Upper lobe of left lung (tissue), 6 donors: ENCODE measurements around the gene SLC25A11. TPM values are rescaled to one million over a fixed set of nuclear protein-coding genes. Genes with fewer than 3 reads are reported as not detected.

ENCODE experiments used
- ATAC-seq, 2 donors: fragments of 200-7000 bp; cut with Tn5 transposase; one replicate each; pipeline ENCODE4 v1.9.1; 2022; ENCODE audit warnings: mild to moderate bottlenecking in 2 of 2, moderate library complexity in 2 of 2; ENCODE audit not compliant: low FRiP score in 2 of 2
- DNase-seq, 2 donors: peaks; one replicate each; pipeline ENCODE4 v3.0.0-alpha.2; 2019 to 2020
- H3K27ac ChIP-seq, 4 donors: fragments of 200-600 bp; sonication (generic); one replicate each; pipeline ENCODE4 v1.5.1; 2016 to 2019
- H3K27me3 ChIP-seq, 4 donors: fragments of 200-600 bp; sonication (generic); one replicate each; pipeline ENCODE4 v1.5.1; 2017 to 2019
- H3K36me3 ChIP-seq, 4 donors: fragments of 200-600 bp; sonication (generic); one replicate each; pipeline ENCODE4 v1.5.1; 2016 to 2019
- H3K4me1 ChIP-seq, 4 donors: fragments of 200-600 bp; sonication (generic); one replicate each; pipeline ENCODE4 v1.5.1; 2018 to 2019
- H3K4me3 ChIP-seq, 4 donors: fragments of 200-600 bp; sonication (generic); one replicate each; pipeline ENCODE4 v1.5.1; 2017 to 2019; ENCODE audit warnings: mild to moderate bottlenecking in 2 of 4, moderate library complexity in 1 of 4
- H3K9me3 ChIP-seq, 4 donors: fragments of 200-600 bp; sonication (generic); one replicate each; pipeline ENCODE4 v1.5.1; 2018 to 2019
- EP300 ChIP-seq, 4 donors: sonication (generic); formaldehyde crosslinking; IDR thresholded peaks; one replicate each; pipeline ENCODE4 v1.5.1; 2017; ENCODE audit warnings: antibody characterized with exemption in 4 of 4, control low read depth in 2 of 4
- POLR2A ChIP-seq, 4 donors: fragments of 450-650 bp; IDR thresholded peaks; one replicate each; pipeline ENCODE4 v1.5.1; 2016 to 2017; ENCODE audit warnings: antibody characterized with exemption in 4 of 4, mild to moderate bottlenecking in 2 of 4
- POLR2AphosphoS5 ChIP-seq, 2 donors: sonication (generic); formaldehyde crosslinking; IDR thresholded peaks; one replicate each; pipeline ENCODE4 v1.5.1; 2017; ENCODE audit warnings: antibody characterized with exemption in 2 of 2
- WGBS, 2 donors: methylation state at CpG; one replicate each; pipeline ENCODE4 v1.1.5; 2017 to 2018; 5-methylcytosine and 5-hydroxymethylcytosine counted together
- total RNA-seq, 6 donors: library from RNA; depleted of rRNA in 4 of 6; stranded (reverse); fragments of >200 nt in 4 of 6; gene quantifications; one replicate each; pipeline versions ENCODE4 v1.1.0 to v1.2.1, GENCODE V29; 2016 to 2021
- TF ChIP-seq, protein P1 (sequence below), 6 experiments: fragments of 450-650 bp in 4 of 6; fragments of 200-600 bp in 2 of 6; sonication (generic) in 2 of 6; IDR thresholded peaks; one replicate each; pipeline ENCODE4 v1.5.1; 2016 to 2019; ENCODE audit warnings: antibody characterized with exemption in 6 of 6
- donor health status: DM: no; HTN: no; CAD: no; lungs with moderate emphysema.
- donor health status: DM: no; HTN: yes; CAD: no; lungs with severe emphysema.

SLC25A11 gene
- total RNA-seq, 6 donors from 2014 or later: 37.5 to 69.2 (median 47.9) TPM

DNA sequence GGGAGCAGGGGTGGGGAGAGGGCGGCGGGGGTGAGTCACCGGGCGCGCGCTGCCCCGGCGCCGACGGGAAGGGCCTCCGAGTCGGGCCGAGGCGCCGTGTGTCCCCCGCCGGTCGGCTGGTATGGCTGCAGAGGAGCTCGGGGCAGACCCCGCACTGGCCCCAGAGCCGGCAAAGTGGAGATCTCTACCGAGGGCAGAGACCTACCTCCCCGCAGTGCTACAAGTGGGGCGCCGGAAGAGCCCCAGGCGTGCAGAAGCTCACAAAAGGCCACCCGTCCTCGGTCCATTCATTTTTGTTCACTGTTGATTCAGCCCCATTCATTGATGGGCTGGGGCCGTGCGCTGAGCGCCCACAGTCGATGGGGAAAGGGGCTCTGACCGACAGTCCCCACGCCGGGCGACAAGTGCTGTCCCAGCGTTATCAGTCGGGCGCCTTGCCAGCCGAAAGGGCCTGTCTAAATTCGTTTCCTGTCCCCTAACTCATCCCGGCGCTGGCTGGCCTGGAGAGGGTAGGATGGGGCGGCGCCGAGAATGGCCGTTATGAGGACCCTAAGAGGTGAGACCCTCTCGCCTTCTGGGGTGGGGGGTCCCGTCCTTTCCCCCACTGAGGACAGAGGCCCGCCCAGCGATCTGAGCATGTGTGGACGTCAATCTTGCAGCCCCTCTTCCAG is 10.4 kb upstream of the SLC25A11 start:
- peak overlapping the region; percentile 49 to 100 (median 96) for H3K4me3 ChIP-seq
- peak; percentile 19 to 58 for ATAC-seq
- peak; percentile 59 to 93 for DNase-seq
- no peaks in the 10 kb centered on the region for H3K9me3 ChIP-seq
- H3K4me1 ChIP-seq: peaks cover 27 to 39% (median 34%) of the 10 kb centered on the region in 4 donors
- H3K27ac ChIP-seq: peak overlapping the region; percentile 97 to 100 (median 98)
- TF ChIP-seq POLR2A (IDR thresholded peaks at IDR 0.05): no peak
- TF ChIP-seq POLR2AphosphoS5 (IDR thresholded peaks at IDR 0.05): no peak
- no peak for TF ChIP-seq EP300 (IDR thresholded peaks at IDR 0.05)
- TF ChIP-seq, protein P1, sequence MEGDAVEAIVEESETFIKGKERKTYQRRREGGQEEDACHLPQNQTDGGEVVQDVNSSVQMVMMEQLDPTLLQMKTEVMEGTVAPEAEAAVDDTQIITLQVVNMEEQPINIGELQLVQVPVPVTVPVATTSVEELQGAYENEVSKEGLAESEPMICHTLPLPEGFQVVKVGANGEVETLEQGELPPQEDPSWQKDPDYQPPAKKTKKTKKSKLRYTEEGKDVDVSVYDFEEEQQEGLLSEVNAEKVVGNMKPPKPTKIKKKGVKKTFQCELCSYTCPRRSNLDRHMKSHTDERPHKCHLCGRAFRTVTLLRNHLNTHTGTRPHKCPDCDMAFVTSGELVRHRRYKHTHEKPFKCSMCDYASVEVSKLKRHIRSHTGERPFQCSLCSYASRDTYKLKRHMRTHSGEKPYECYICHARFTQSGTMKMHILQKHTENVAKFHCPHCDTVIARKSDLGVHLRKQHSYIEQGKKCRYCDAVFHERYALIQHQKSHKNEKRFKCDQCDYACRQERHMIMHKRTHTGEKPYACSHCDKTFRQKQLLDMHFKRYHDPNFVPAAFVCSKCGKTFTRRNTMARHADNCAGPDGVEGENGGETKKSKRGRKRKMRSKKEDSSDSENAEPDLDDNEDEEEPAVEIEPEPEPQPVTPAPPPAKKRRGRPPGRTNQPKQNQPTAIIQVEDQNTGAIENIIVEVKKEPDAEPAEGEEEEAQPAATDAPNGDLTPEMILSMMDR (IDR thresholded peaks at IDR 0.05): no peak
- peaks cover 0 to 13% (median 10%) of the 10 kb centered on the region in 4 donors for H3K36me3 ChIP-seq
- 3 to 17% methylated on average over 7 to 38 of the region's 52 CpGs for WGBS, 2 donors
- H3K27me3 ChIP-seq: no peaks in the 10 kb centered on the region

GRCh38 chr17:4949321-4950074 is 9.7 kb upstream of the SLC25A11 start:
- no peaks in the 10 kb centered on the region for H3K27me3 ChIP-seq
- peak; percentile 89 to 94 for DNase-seq
- TF ChIP-seq POLR2A (IDR thresholded peaks at IDR 0.05): peak in 1 of 4 donors; percentile 55
- TF ChIP-seq EP300 (IDR thresholded peaks at IDR 0.05): no peak
- TF ChIP-seq POLR2AphosphoS5 (IDR thresholded peaks at IDR 0.05): peak; percentile 6 to 51
- TF ChIP-seq, protein P1 (IDR thresholded peaks at IDR 0.05): peak in 2 of 6 experiments; percentile 16 to 17
- H3K36me3 ChIP-seq: peaks cover 2 to 20% (median 15%) of the 10 kb centered on the region in 4 donors
- H3K9me3 ChIP-seq: no peaks in the 10 kb centered on the region
- WGBS, 2 donors: 0 to 3% methylated on average over 5 to 18 of the region's 75 CpGs
- ATAC-seq: peak; percentile 35 to 72
- H3K27ac ChIP-seq: peak overlapping the region; percentile 97 to 100 (median 98)
- H3K4me1 ChIP-seq: peaks cover 35 to 47% (median 41%) of the 10 kb centered on the region in 4 donors
- H3K4me3 ChIP-seq: peak overlapping the region; percentile 49 to 100 (median 96)

DNA sequence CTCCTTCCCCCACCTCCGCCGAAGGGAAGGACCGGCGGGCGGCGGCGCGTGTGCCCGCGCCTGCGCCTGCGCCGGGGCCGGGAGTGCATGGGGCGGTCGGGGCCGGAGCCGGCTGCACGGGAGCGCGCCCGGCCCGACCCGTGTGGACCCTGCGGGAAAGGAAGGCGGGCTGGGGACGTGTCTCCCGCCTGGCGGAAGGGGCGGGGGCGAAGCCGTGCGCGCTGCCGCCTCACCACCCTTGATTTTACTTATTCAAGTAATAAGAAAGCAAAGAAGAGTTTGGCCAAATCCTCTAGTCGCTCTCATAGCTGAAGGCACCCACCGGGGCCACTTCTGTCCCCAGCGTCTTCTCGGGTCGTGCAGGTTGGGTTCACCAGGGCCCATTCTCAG is 9.1 kb upstream of the SLC25A11 start:
- Histone ChIP-seq H3K27ac (peak overlapping the region; percentile 97 to 100 (median 98)), H3K9me3 (no peaks in the 10 kb centered on the region), H3K4me1 (peaks cover 40 to 52% (median 46%) of the 10 kb centered on the region in 4 donors), H3K36me3 (peaks cover 2 to 26% (median 20%) of the 10 kb centered on the region in 4 donors), H3K27me3 (no peaks in the 10 kb centered on the region), H3K4me3 (peak overlapping the region; percentile 49 to 100 (median 96))
- ATAC-seq: peak; percentile 87
- peak; percentile 88 to 97 for DNase-seq
- WGBS, 2 donors: 0 to 1% methylated on average over 29 to 38 of the region's 40 CpGs
- TF ChIP-seq POLR2A (IDR thresholded peaks at IDR 0.05) (peak in 3 of 4 donors; percentile 11 to 72 (median 38)), POLR2AphosphoS5 (IDR thresholded peaks at IDR 0.05) (peak in 1 of 2 donors; percentile 59), EP300 (IDR thresholded peaks at IDR 0.05) (no peak)
- TF ChIP-seq, protein P1 (IDR thresholded peaks at IDR 0.05): peak in 2 of 6 experiments; percentile 13 to 16

DNA sequence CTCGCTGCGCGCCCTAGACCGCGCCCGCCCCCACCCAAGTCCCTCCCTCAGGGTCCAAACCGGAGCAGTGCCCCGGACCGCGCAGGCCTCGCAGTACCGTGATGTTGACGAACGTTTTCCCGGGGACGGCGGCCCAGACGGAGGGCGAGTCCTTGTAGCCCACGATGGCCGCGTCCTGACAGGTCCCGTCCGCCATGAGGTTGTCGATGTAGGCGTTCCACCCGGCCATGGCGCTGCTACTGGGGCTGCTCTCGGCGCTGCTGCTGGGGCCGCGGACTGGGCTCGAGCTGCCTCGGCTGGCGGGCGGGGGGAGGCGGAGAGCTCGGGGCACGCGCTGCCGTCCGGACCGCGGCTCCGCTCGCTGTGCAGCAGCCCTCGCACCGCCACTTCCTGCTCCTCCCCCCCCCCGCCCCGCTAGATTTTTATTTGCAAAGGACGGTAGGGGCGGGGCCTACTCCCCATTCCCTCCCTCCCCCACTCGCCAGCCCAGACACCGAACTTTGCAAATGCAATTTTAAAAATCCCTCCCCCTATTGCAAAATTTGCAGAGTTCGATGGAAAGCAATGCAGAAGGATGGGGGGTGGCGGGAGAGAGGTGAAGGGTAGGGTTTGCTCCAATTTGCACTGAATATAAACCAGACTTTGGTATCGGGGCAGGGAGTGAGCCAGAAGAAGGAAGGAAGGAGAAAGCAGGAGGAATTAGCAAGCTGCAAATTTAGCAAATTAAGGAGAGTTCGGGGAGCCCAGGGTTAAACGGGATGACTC is 8.5 kb upstream of the SLC25A11 start, which contains the start of gene PFN1:
Gene PFN1, minus strand, starts transcription at position 365 of the 765 bp plus-strand sequence. Its CDS starts 136 bp downstream, at position 229.
- Histone ChIP-seq H3K4me3 (peak within 1 kb of the TSS; percentile 95 to 100 (median 97)), H3K27me3 (no peaks in the 10 kb centered on the region), H3K27ac (peak within 1 kb of the TSS; percentile 97 to 100 (median 98)), H3K4me1 (peaks cover 44 to 58% (median 51%) of the 10 kb centered on the region in 4 donors), H3K36me3 (peaks cover 3 to 32% (median 25%) of the 10 kb centered on the region in 4 donors), H3K9me3 (no peaks in the 10 kb centered on the region)
- ATAC-seq: peak; percentile 85 to 91
- peak; percentile 94 for DNase-seq
- peak; percentile 78 to 79 for TF ChIP-seq POLR2AphosphoS5 (IDR thresholded peaks at IDR 0.05)
- peak in 1 of 4 donors; percentile 13 for TF ChIP-seq EP300 (IDR thresholded peaks at IDR 0.05)
- TF ChIP-seq POLR2A (IDR thresholded peaks at IDR 0.05): peak; percentile 74 to 96 (median 84)
- TF ChIP-seq, protein P1 (IDR thresholded peaks at IDR 0.05): peak in 1 of 6 experiments; percentile 12
- WGBS, 2 donors: 0 to 1% methylated on average over 8 to 15 of the region's 59 CpGs
